Measurements from ENCODE around the gene CSH1.
"Not testable (repeated sequence)": the region's sequence is repeated elsewhere in the genome, so short reads cannot be mapped to it uniquely, and the experiment has no call there.

- not testable (repeated sequence) for TF ChIP-seq CTCF (IDR thresholded peaks at IDR 0.05; ENCODE audit: low read depth, low read length, poor library complexity, severe bottlenecking); EZH2phosphoT487 (IDR thresholded peaks at IDR 0.05; ENCODE audit: borderline replicate concordance, low read length)
These were observed 19.4 kb upstream of the CSH1 start for GRCh38 chr17:63915753-63916152.

Measured in DOHH2 (cell line).